SW 1271 (cell line): Measurements from ENCODE around the gene WDR76.
A peak's percentile ranks its signal among the peaks of the same experiment; 100 is the strongest.

Experiments used
- DNase-seq, 2 experiments: peaks; one replicate each; lab custom pipeline; 2025; lab: John Stamatoyannopoulos, UW

Gene WDR76

GRCh38 chr15:43913026-43913780, 86.4 kb downstream of the WDR76 start:
- peak; percentile 59 to 86 for DNase-seq

DNA sequence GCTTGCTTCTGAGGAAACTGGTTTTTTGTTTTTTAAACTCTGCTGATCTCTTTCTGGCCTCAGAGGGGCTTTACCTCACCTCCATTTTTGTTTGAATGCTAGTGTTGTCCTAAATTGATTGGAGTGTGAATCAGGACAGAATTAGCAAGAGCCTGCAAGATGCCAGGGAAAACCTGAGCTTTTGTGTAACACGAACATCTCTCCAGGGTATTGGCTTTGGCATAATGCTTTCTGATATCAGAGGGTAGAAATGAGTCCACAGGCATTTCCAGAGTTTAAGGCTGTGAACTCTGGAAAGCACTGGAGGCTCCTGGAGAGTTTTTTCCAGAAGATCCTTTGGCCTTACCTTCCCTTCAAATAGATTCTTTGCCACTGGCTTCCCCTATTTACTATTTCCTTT, 87.1 kb downstream of the WDR76 start:
- no peak for DNase-seq

DNA sequence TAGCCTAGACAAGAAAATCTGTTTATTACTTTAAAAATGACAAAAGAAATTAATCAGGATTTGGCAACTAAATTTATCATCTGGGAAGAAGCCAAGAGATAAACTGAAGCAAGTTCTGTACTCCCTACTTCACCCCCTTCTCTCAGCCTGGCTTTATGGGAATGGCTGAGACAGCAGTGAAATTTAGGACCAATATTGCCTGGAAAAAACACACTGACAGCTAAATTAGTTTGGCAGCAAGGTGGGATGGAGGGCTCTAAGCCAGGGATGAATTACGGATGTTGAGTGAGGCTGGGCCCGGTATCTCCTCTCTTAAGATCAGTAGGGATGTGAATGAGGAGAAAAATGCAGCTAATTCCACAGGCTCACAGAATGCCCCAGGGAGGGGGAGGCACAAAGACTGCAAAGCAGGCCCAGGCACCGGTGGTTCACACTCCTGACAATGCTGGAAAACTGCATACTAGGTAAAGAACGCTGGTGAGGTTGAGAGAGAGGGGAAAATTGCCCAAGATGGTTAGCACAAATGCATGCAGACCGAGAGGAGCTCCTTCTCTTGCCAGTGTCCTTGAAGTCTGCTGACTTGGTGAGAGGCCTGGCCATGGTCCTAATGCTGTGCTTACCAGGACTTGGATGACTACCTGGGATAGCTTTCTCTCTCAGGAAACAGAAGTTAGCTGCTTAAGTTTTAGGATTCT, 89.0 kb downstream of the WDR76 start:
- DNase-seq: no peak

- DNase-seq: no peak
Observed at GRCh38 chr15:43916326-43916660, 89.5 kb downstream of the WDR76 start.
